Type B pancreatic cell (in vitro differentiated cells): ENCODE measurements around the gene SLC34A3. TPM values are rescaled to one million over a fixed set of nuclear protein-coding genes. Genes with fewer than 3 reads are reported as not detected.

Experiments
- DNase-seq: peaks from one replicate; pipeline ENCODE4 v3.0.0; 2021; ENCODE audit warnings: mixed read lengths; ENCODE audit not compliant: unreplicated experiment; ENCODE audit errors: extremely low spot score
- H3K27ac Mint-ChIP-seq: 2 replicates; pipeline ENCODE4 v1.8.0; 2021; ENCODE audit warnings: mild to moderate bottlenecking, mixed read lengths
- H3K27me3 Mint-ChIP-seq: 2 replicates; pipeline ENCODE4 v1.8.0; 2021; ENCODE audit warnings: mixed read lengths
- H3K36me3 Mint-ChIP-seq: 2 replicates; pipeline ENCODE4 v1.8.0; 2021; ENCODE audit warnings: mixed read lengths
- H3K4me1 Mint-ChIP-seq: one replicate; pipeline ENCODE4 v1.8.0; 2021; ENCODE audit warnings: mixed read lengths; ENCODE audit not compliant: unreplicated experiment
- H3K4me3 Mint-ChIP-seq: 2 replicates; pipeline ENCODE4 v1.8.0; 2021; ENCODE audit warnings: mild to moderate bottlenecking, mixed read lengths
- H3K9me3 Mint-ChIP-seq: 2 replicates; pipeline ENCODE4 v1.8.0; 2021; ENCODE audit warnings: mixed read lengths
- CTCF ChIP-seq: fragments of 200-600 bp; sonication (generic); conservative IDR thresholded peaks from 2 replicates; pipeline ENCODE4 v1.5.0; 2021; ENCODE audit warnings: antibody characterized with exemption, mild to moderate bottlenecking
- total RNA-seq: library from RNA; stranded (reverse); gene quantifications from 2 replicates; pipeline ENCODE4 v1.2.1, GENCODE V29; 2021; ENCODE audit warnings: low replicate concordance

SLC34A3 gene
- total RNA-seq, 1 donor from 2014 or later = 0.41 TPM

GRCh38 chr9:137189297-137190295 lies 41.1 kb upstream of the SLC34A3 start:
- Mint-ChIP-seq H3K4me3 (peak overlapping the region; percentile 98), H3K9me3 (no peaks in the 10 kb centered on the region), H3K4me1 (peaks cover 5% of the 10 kb centered on the region), H3K27me3 (no peaks in the 10 kb centered on the region), H3K36me3 (no peaks in the 10 kb centered on the region), H3K27ac (peak overlapping the region; percentile 99)
- no peak for TF ChIP-seq CTCF
- no peak for DNase-seq

GRCh38 chr9:137190315-137190856 lies 40.3 kb upstream of the SLC34A3 start:
- H3K4me1 Mint-ChIP-seq = peaks cover 9% of the 10 kb centered on the region
- peak overlapping the region; percentile 83 for H3K4me3 Mint-ChIP-seq
- H3K36me3 Mint-ChIP-seq = no peaks in the 10 kb centered on the region
- no peaks in the 10 kb centered on the region for H3K27me3 Mint-ChIP-seq
- H3K27ac Mint-ChIP-seq = peak overlapping the region; percentile 99
- TF ChIP-seq CTCF = no peak
- no peak for DNase-seq
- no peaks in the 10 kb centered on the region for H3K9me3 Mint-ChIP-seq

GRCh38 chr9:137191245-137191644 lies 39.5 kb upstream of the SLC34A3 start:
- no peaks in the 10 kb centered on the region for H3K9me3 Mint-ChIP-seq
- no peaks in the 10 kb centered on the region for H3K36me3 Mint-ChIP-seq
- peak overlapping the region; percentile 83 for H3K4me3 Mint-ChIP-seq
- no peak for DNase-seq
- TF ChIP-seq CTCF = no peak
- no peaks in the 10 kb centered on the region for H3K27me3 Mint-ChIP-seq
- peak overlapping the region; percentile 99 for H3K27ac Mint-ChIP-seq
- peaks cover 12% of the 10 kb centered on the region for H3K4me1 Mint-ChIP-seq

GRCh38 chr9:137191691-137192447 lies 38.8 kb upstream of the SLC34A3 start:
- TF ChIP-seq CTCF = no peak
- DNase-seq = no peak
- Mint-ChIP-seq H3K9me3 (no peaks in the 10 kb centered on the region), H3K4me1 (peaks cover 9% of the 10 kb centered on the region), H3K4me3 (no peak overlapping the region), H3K27ac (no peak overlapping the region), H3K27me3 (no peaks in the 10 kb centered on the region), H3K36me3 (no peaks in the 10 kb centered on the region)

GRCh38 chr9:137192448-137192780 lies 38.3 kb upstream of the SLC34A3 start:
- H3K4me3 Mint-ChIP-seq = no peak overlapping the region
- H3K36me3 Mint-ChIP-seq = no peaks in the 10 kb centered on the region
- H3K9me3 Mint-ChIP-seq = no peaks in the 10 kb centered on the region
- no peaks in the 10 kb centered on the region for H3K27me3 Mint-ChIP-seq
- no peak for TF ChIP-seq CTCF
- peaks cover 7% of the 10 kb centered on the region for H3K4me1 Mint-ChIP-seq
- DNase-seq = no peak
- H3K27ac Mint-ChIP-seq = no peak overlapping the region
